ENCODE data around the gene CCSER1.
"Not testable (repeated sequence)": the region's sequence is repeated elsewhere in the genome, so short reads cannot be mapped to it uniquely, and the experiment has no call there.

Gene CCSER1

DNA sequence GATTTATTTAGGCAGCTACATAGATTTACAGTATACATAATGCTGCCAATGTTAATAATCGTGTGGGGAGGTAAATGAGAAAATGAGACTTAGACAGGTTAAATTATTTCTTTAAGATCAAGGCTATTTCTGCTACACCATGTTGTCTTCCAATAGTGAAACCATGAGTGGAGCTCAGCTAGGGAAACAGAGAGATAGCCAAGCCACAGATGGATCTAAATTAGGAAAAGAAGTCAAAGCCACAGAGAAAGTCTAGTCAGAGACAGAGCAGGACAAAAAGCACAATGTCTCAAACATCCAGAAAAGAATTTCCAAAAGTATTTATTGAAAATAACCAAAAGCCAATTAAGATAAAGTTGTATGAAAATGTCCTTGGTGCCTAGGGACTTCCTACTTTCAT is 1309.4 kb downstream of the CCSER1 start:
- ChIA-PET POLR2A (no interaction called here), CTCF (no interaction called here)
- no peak for DNase-seq (ENCODE audit: low read depth, low spot score)
- TF ChIP-seq, protein P1, sequence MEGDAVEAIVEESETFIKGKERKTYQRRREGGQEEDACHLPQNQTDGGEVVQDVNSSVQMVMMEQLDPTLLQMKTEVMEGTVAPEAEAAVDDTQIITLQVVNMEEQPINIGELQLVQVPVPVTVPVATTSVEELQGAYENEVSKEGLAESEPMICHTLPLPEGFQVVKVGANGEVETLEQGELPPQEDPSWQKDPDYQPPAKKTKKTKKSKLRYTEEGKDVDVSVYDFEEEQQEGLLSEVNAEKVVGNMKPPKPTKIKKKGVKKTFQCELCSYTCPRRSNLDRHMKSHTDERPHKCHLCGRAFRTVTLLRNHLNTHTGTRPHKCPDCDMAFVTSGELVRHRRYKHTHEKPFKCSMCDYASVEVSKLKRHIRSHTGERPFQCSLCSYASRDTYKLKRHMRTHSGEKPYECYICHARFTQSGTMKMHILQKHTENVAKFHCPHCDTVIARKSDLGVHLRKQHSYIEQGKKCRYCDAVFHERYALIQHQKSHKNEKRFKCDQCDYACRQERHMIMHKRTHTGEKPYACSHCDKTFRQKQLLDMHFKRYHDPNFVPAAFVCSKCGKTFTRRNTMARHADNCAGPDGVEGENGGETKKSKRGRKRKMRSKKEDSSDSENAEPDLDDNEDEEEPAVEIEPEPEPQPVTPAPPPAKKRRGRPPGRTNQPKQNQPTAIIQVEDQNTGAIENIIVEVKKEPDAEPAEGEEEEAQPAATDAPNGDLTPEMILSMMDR (IDR thresholded peaks at IDR 0.05; ENCODE audit: insufficient read depth, low read length, missing control alignments): no peak
- H3K4me3 ChIP-seq (ENCODE audit: low read depth, low read length): no peak overlapping the region

DNA sequence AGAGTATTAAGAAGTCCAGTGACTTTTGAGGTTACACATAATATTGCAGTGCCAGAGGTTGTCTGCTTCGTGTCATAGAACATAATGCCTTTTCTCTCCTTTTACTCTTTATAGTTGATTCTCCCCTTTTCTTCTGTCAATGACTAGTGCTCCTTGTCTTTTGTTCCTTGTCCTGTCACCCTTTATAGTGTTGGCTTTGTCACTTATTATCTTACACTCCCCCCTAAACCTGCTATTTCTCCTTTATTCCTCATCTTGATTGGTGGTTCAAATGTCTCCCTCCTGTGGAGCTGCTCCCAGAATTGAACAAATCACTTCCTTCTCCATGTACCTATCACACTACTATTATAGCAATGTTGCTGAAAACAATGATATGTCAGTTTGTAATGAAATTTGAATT is 1320.0 kb downstream of the CCSER1 start:
- CTCF ChIA-PET: no interaction called here
- no peak overlapping the region for H3K4me3 ChIP-seq (ENCODE audit: low read depth, low read length)
- TF ChIP-seq, protein P1 (IDR thresholded peaks at IDR 0.05; ENCODE audit: insufficient read depth, low read length, missing control alignments): no peak
- POLR2A ChIA-PET: no interaction called here
- no peak for DNase-seq (ENCODE audit: low read depth, low spot score)

GRCh38 chr4:91448668-91449330 is 1321.6 kb downstream of the CCSER1 start:
- CTCF ChIA-PET: no interaction called here
- DNase-seq (ENCODE audit: low read depth, low spot score): no peak
- TF ChIP-seq, protein P1 (IDR thresholded peaks at IDR 0.05; ENCODE audit: insufficient read depth, low read length, missing control alignments): no peak
- POLR2A ChIA-PET: no interaction called here
- no peak overlapping the region for H3K4me3 ChIP-seq (ENCODE audit: low read depth, low read length)

- ChIA-PET POLR2A (no interaction called here), CTCF (no interaction called here)
- H3K4me3 ChIP-seq (ENCODE audit: low read depth, low read length): no peak overlapping the region
- TF ChIP-seq, protein P1 (IDR thresholded peaks at IDR 0.05; ENCODE audit: insufficient read depth, low read length, missing control alignments): no peak
- DNase-seq (ENCODE audit: low read depth, low spot score): no peak
Observed at GRCh38 chr4:91454111-91454510, 1326.9 kb downstream of the CCSER1 start.

DNA sequence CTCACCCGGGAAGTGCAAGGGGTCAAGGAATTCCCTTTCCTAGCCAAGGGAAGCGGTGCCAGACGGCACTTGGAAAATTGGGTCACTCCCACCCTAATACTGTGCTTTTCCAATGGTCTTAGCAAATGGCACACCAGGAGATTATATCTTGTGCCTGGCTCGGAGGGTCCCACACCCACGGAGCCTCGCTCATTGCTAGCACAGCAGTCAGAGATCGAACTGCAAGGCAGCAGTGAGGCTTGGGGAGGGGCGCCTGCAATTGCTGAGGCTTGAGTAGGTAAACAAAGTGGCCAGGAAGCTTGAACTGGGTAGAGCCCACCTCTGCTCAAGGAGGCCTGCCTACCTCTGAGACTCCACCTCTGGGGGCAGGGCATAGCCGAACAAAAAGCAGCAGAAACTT is 1335.4 kb downstream of the CCSER1 start:
- CTCF ChIA-PET: not testable (repeated sequence)

GRCh38 chr4:91470671-91471070 is 1343.5 kb downstream of the CCSER1 start:
- no peak for DNase-seq (ENCODE audit: low read depth, low spot score)
- TF ChIP-seq, protein P1 (IDR thresholded peaks at IDR 0.05; ENCODE audit: insufficient read depth, low read length, missing control alignments): no peak
- ChIA-PET POLR2A (no interaction called here), CTCF (no interaction called here)
- no peak overlapping the region for H3K4me3 ChIP-seq (ENCODE audit: low read depth, low read length)

More for the DNA sequence above, 1335.4 kb downstream of the CCSER1 start:
- DNase-seq (ENCODE audit: low read depth, low spot score); POLR2A ChIA-PET; H3K4me3 ChIP-seq (ENCODE audit: low read depth, low read length): not testable (repeated sequence)

DNA sequence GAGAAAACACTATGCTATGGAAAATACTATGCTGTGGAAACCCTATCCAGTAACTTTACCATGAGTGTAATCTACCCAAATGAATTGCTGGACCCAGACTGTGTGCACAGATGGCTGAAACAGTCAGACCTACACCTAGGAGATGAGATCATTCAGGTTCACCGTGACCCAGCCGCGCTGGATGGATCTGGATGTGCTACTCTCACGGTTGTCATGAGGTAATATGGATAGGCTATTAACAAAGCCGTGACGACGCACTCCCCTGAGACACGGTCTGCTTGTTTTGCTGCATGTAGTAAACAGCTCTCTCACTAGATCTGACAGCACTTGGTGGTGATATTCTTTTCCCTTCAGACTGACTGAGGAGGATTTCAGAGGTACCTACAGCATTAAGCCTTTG is 1344.1 kb downstream of the CCSER1 start:
- CTCF ChIA-PET: no interaction called here
- POLR2A ChIA-PET: no interaction called here

More for the DNA sequence above, 1344.1 kb downstream of the CCSER1 start:
- DNase-seq (ENCODE audit: low read depth, low spot score): no peak
- TF ChIP-seq, protein P1 (IDR thresholded peaks at IDR 0.05; ENCODE audit: insufficient read depth, low read length, missing control alignments): no peak
- no peak overlapping the region for H3K4me3 ChIP-seq (ENCODE audit: low read depth, low read length)

Data from AG04449 (cell line).